Neural progenitor cell (in vitro differentiated cells): ENCODE data around the gene RREB1. TPM values are rescaled to one million over a fixed set of nuclear protein-coding genes. Genes with fewer than 3 reads are reported as not detected.

Source experiments
- DNase-seq: peaks from one replicate; pipeline ENCODE4 v3.0.0-alpha.2; 2016; ENCODE audit warnings: low spot score
- H2AFZ ChIP-seq: fragments of 200-600 bp; sonication (generic); replicated peaks from 2 replicates; pipeline ENCODE4 v1.6.1; 2016; ENCODE audit warnings: antibody characterized with exemption
- H3F3A ChIP-seq: fragments of 200-600 bp; sonication (generic); 2 replicates; pipeline ENCODE4 v1.6.1; 2016; ENCODE audit warnings: antibody characterized with exemption, low read depth
- H3K27ac ChIP-seq: fragments of 200-600 bp; sonication (generic); 2 replicates; pipeline ENCODE4 v1.5.1; 2016; ENCODE audit warnings: mild to moderate bottlenecking
- H3K27me3 ChIP-seq: fragments of 200-600 bp; sonication (generic); 2 replicates; pipeline ENCODE4 v1.6.1; 2016; ENCODE audit warnings: mild to moderate bottlenecking, moderate library complexity
- H3K36me3 ChIP-seq: fragments of 200-600 bp; sonication (generic); 2 replicates; pipeline ENCODE4 v1.5.1; 2016
- H3K4me1 ChIP-seq: fragments of 200-600 bp; sonication (generic); 2 replicates; pipeline ENCODE4 v1.6.1; 2016; ENCODE audit warnings: mixed run types
- H3K4me2 ChIP-seq: fragments of 200-600 bp; sonication (generic); 2 replicates; pipeline ENCODE4 v1.6.1; 2016
- H3K4me3 ChIP-seq: fragments of 200-600 bp; sonication (generic); 2 replicates; pipeline ENCODE4 v1.5.1; 2016
- H3K79me2 ChIP-seq: fragments of 200-600 bp; sonication (generic); 2 replicates; pipeline ENCODE4 v1.6.1; 2016; ENCODE audit warnings: low read depth
- H3K9ac ChIP-seq: fragments of 200-600 bp; sonication (generic); 2 replicates; pipeline ENCODE4 v1.6.1; 2016
- H3K9me3 ChIP-seq: fragments of 200-600 bp; sonication (generic); 2 replicates; pipeline ENCODE4 v1.5.1; 2016; ENCODE audit warnings: low read depth
- H4K20me1 ChIP-seq: fragments of 200-600 bp; sonication (generic); 2 replicates; pipeline ENCODE4 v1.6.1; 2016; ENCODE audit warnings: low read depth
- H3K27ac Mint-ChIP-seq: 3 replicates; pipeline ENCODE4 v1.8.0; 2021; ENCODE audit warnings: mixed read lengths
- H3K27me3 Mint-ChIP-seq: 2 replicates; pipeline ENCODE4 v1.8.0; 2022; ENCODE audit warnings: low read depth, mild to moderate bottlenecking, inconsistent platforms, moderate library complexity, mixed read lengths; ENCODE audit not compliant: insufficient read depth
- H3K36me3 Mint-ChIP-seq: 3 replicates; pipeline ENCODE4 v1.8.0; 2021; ENCODE audit warnings: mixed read lengths
- H3K4me1 Mint-ChIP-seq: 3 replicates; pipeline ENCODE4 v1.8.0; 2021; ENCODE audit warnings: mixed read lengths
- H3K4me3 Mint-ChIP-seq: 3 replicates; pipeline ENCODE4 v1.8.0; 2021; ENCODE audit warnings: mild to moderate bottlenecking, moderate library complexity, mixed read lengths
- H3K9me3 Mint-ChIP-seq: 3 replicates; pipeline ENCODE4 v1.8.0; 2020; ENCODE audit warnings: mixed read lengths
- EZH2 ChIP-seq: fragments of 200-600 bp; sonication (generic); IDR thresholded peaks from 2 replicates; pipeline ENCODE4 v1.6.1; 2017; ENCODE audit warnings: antibody characterized with exemption, mild to moderate bottlenecking, moderate library complexity
- EZH2phosphoT487 ChIP-seq: fragments of 200-600 bp; sonication (generic); IDR thresholded peaks from 2 replicates; pipeline ENCODE4 v1.6.1; 2017; ENCODE audit warnings: antibody characterized with exemption
- total RNA-seq: library from RNA; depleted of rRNA; stranded (reverse); fragments of >200 nt; gene quantifications from 2 replicates; pipeline ENCODE4 v1.2.3, GENCODE V29; 2015; ENCODE audit warnings: low replicate concordance
- TF ChIP-seq, protein P1 (sequence below): fragments of 200-600 bp; sonication (generic); IDR thresholded peaks from 2 replicates; pipeline ENCODE4 v1.5.1; 2017; ENCODE audit warnings: antibody characterized with exemption, mild to moderate bottlenecking

The RREB1 gene
- total RNA-seq, 1 donor from 2014 or later: 12.1 TPM

- no peaks in the 10 kb centered on the region for H3K9me3 Mint-ChIP-seq
- peaks cover 3% of the 10 kb centered on the region for H3K27me3 Mint-ChIP-seq
- Histone ChIP-seq H3K4me3 (no peak overlapping the region), H4K20me1 (no peaks in the 10 kb centered on the region), H3K4me2 (no peak overlapping the region), H3K9me3 (no peaks in the 10 kb centered on the region), H3K27me3 (no peaks in the 10 kb centered on the region), H3K79me2 (no peaks in the 10 kb centered on the region), H3F3A (no peaks in the 10 kb centered on the region), H3K27ac (no peak overlapping the region), H3K36me3 (no peaks in the 10 kb centered on the region), H3K9ac (no peak overlapping the region), H2AFZ (no peak overlapping the region), H3K4me1 (no peaks in the 10 kb centered on the region)
- H3K4me3 Mint-ChIP-seq: no peak overlapping the region
- no peak overlapping the region for H3K27ac Mint-ChIP-seq
- no peaks in the 10 kb centered on the region for H3K4me1 Mint-ChIP-seq
- TF ChIP-seq, protein P1, sequence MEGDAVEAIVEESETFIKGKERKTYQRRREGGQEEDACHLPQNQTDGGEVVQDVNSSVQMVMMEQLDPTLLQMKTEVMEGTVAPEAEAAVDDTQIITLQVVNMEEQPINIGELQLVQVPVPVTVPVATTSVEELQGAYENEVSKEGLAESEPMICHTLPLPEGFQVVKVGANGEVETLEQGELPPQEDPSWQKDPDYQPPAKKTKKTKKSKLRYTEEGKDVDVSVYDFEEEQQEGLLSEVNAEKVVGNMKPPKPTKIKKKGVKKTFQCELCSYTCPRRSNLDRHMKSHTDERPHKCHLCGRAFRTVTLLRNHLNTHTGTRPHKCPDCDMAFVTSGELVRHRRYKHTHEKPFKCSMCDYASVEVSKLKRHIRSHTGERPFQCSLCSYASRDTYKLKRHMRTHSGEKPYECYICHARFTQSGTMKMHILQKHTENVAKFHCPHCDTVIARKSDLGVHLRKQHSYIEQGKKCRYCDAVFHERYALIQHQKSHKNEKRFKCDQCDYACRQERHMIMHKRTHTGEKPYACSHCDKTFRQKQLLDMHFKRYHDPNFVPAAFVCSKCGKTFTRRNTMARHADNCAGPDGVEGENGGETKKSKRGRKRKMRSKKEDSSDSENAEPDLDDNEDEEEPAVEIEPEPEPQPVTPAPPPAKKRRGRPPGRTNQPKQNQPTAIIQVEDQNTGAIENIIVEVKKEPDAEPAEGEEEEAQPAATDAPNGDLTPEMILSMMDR: no peak
- TF ChIP-seq EZH2phosphoT487: no peak
- TF ChIP-seq EZH2: no peak
- no peak for DNase-seq
- H3K36me3 Mint-ChIP-seq: no peaks in the 10 kb centered on the region
Observed at GRCh38 chr6:7060769-7061516, 46.8 kb upstream of the RREB1 start.

- no peaks in the 10 kb centered on the region for H3K9me3 ChIP-seq
- DNase-seq: no peak
- H3K36me3 Mint-ChIP-seq: no peaks in the 10 kb centered on the region
- H4K20me1 ChIP-seq: no peaks in the 10 kb centered on the region
- no peak overlapping the region for H3K9ac ChIP-seq
- H3F3A ChIP-seq: no peaks in the 10 kb centered on the region
- H3K27me3 ChIP-seq: no peaks in the 10 kb centered on the region
- no peaks in the 10 kb centered on the region for H3K36me3 ChIP-seq
- no peaks in the 10 kb centered on the region for H3K4me1 Mint-ChIP-seq
- no peak overlapping the region for H3K27ac Mint-ChIP-seq
- H3K27me3 Mint-ChIP-seq: peaks cover 3% of the 10 kb centered on the region
- H2AFZ ChIP-seq: no peak overlapping the region
- H3K27ac ChIP-seq: no peak overlapping the region
- H3K9me3 Mint-ChIP-seq: no peaks in the 10 kb centered on the region
- no peak overlapping the region for H3K4me3 Mint-ChIP-seq
- no peaks in the 10 kb centered on the region for H3K4me1 ChIP-seq
- H3K4me3 ChIP-seq: no peak overlapping the region
- no peaks in the 10 kb centered on the region for H3K79me2 ChIP-seq
- TF ChIP-seq, protein P1: no peak
- no peak for TF ChIP-seq EZH2
- TF ChIP-seq EZH2phosphoT487: no peak
- H3K4me2 ChIP-seq: no peak overlapping the region
Observed at GRCh38 chr6:7062451-7063162, 45.2 kb upstream of the RREB1 start.

- no peaks in the 10 kb centered on the region for H3K9me3 ChIP-seq
- H3K4me1 Mint-ChIP-seq: no peaks in the 10 kb centered on the region
- no peaks in the 10 kb centered on the region for H3F3A ChIP-seq
- no peak overlapping the region for H2AFZ ChIP-seq
- H3K4me1 ChIP-seq: no peaks in the 10 kb centered on the region
- H3K4me2 ChIP-seq: no peak overlapping the region
- H3K27me3 ChIP-seq: no peaks in the 10 kb centered on the region
- H3K4me3 ChIP-seq: no peak overlapping the region
- no peak overlapping the region for H3K4me3 Mint-ChIP-seq
- H3K27me3 Mint-ChIP-seq: peaks cover 3% of the 10 kb centered on the region
- H3K9ac ChIP-seq: no peak overlapping the region
- H3K36me3 Mint-ChIP-seq: no peaks in the 10 kb centered on the region
- H3K79me2 ChIP-seq: no peaks in the 10 kb centered on the region
- no peak overlapping the region for H3K27ac Mint-ChIP-seq
- no peak for DNase-seq
- TF ChIP-seq EZH2: no peak
- TF ChIP-seq EZH2phosphoT487: no peak
- TF ChIP-seq, protein P1: no peak
- no peak overlapping the region for H3K27ac ChIP-seq
- no peaks in the 10 kb centered on the region for H4K20me1 ChIP-seq
- H3K9me3 Mint-ChIP-seq: no peaks in the 10 kb centered on the region
- H3K36me3 ChIP-seq: no peaks in the 10 kb centered on the region
Observed at GRCh38 chr6:7067305-7067704, 40.5 kb upstream of the RREB1 start.
